Stimulated activated CD4-positive, alpha-beta T cell treated with anti-CD3 and anti-CD28 coated beads, Interleukin-12 subunit alpha, Interleukin-12 subunit beta, amount 100 ng/mL, for 24 hours (primary cell): ENCODE results near the gene MFAP2.
A peak's percentile ranks its signal among the peaks of the same experiment; 100 is the strongest.

ENCODE experiments used
- DNase-seq, 2 experiments: peaks; one replicate each; pipeline ENCODE4 v3.0.0-alpha.2; 2020; ENCODE audit warnings: low read depth in 2 of 2

The MFAP2 gene, protein sequence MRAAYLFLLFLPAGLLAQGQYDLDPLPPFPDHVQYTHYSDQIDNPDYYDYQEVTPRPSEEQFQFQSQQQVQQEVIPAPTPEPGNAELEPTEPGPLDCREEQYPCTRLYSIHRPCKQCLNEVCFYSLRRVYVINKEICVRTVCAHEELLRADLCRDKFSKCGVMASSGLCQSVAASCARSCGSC

DNA sequence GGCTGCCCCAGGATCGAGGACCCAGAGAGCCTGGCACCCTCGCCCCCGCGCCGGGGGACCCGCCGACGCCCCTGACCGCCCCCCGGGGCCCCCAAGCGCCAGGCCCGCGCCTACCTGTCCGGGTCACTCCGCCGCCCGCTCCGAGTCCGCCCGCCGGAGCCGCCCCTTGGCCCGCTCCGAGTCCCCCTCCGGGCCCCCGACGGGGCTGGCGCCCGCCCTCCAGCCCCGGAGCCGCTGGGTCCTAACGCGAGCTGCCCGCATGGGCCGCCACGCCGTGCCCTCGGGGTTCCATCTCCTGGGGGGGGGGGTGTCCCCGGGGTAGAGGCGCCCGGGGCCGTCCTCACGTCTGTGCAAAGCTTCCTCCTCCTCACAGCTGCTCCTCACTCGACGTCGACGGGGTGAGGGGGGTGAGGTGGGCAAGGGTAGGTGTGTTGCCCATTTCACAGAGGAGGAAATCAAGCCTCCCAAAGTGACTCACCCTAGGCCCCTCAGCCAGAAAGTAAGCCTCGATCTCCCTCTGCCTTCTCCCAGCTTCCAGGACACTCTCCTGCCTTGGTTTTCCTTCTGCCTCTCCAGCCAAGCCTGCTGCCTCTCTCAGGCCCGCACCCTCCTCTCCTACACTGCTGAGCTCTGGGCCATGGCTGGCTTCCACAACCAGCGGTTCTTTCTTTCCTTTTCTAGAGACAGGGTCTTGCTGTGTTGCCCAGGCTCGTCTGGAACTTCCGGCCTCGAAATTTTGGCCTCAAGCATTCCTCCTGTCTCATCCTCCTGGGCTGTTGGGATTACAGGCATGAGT lies at the start of gene MFAP2:
TSS of gene MFAP2 (minus strand) at position 148 of the 796 bp plus-strand sequence. CDS start 2,347 bp downstream, outside the sequence.
- no peak for DNase-seq

- no peak for DNase-seq
These were observed 49.8 kb upstream of the MFAP2 start for GRCh38 chr1:17030206-17030605.

DNA sequence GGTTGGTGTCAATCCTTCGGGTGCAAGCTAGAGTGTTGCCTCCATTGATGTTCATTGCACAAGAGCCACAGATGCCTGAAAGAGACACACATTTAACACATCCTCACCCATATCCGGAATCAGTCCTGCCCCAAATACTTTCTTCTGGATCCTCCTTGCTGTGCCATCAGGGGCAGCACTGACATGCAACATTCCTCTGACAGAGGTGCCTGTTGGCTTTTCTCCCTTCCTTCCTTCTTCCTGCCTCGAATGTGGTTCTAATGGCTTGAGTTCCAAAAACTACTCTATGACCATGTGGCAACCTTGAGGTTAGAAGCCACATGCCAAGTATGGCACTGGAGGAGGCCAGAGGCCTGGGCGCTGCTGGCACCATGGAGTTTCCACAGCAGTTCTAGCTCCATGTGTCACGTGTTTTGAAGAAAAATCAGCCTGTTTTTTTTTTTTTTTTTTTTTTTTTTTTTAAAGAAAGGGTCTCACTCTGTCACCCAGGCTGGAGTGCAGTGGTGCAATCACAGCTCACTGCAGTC lies 48.3 kb upstream of the MFAP2 start:
- no peak for DNase-seq

DNA sequence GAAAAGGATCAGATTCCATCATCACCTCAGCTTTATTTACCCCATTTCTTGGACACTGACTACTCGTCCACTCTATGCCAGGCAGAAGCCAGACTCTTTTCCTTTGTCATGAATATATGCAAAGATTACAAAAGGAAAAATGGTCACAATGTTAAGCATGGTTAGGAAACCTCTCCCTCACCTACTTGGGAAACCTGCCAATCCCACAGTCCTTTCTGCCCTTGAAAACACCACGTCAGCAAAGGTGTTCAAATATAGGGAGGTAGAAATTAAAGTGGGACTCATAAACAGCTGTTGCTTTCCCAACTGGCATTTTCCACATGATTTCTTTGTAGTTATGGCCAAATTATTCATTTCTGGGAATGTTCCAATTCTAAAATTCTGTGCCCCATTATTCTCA lies 47.5 kb upstream of the MFAP2 start:
- no peak for DNase-seq

DNA sequence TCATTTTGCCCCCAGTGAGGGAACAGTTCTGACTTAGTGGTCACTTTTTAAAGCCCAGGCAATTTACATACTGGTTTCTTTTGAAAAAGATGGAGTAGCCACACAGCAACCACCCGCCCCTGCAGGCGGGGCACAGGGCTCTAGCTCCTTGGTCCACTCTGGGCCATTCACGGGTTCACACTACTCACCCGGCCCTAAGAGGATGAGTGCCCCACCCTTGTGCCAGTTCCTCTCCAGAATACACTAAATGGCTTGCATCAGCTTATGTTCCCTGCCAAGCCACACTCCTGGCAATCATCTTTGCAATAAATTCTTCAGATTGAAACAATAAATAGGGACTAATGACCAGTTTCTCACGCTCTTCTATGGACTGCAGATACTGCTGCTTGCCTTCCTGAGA lies 47.0 kb upstream of the MFAP2 start:
- no peak for DNase-seq

GRCh38 chr1:17024721-17025120 lies 44.3 kb upstream of the MFAP2 start:
- DNase-seq = no peak

- DNase-seq = no peak
These were observed 43.2 kb upstream of the MFAP2 start for GRCh38 chr1:17023573-17023972.

GRCh38 chr1:17023102-17023501 lies 42.7 kb upstream of the MFAP2 start:
- DNase-seq = no peak

GRCh38 chr1:17021896-17022295 lies 41.5 kb upstream of the MFAP2 start:
- DNase-seq = no peak

DNA sequence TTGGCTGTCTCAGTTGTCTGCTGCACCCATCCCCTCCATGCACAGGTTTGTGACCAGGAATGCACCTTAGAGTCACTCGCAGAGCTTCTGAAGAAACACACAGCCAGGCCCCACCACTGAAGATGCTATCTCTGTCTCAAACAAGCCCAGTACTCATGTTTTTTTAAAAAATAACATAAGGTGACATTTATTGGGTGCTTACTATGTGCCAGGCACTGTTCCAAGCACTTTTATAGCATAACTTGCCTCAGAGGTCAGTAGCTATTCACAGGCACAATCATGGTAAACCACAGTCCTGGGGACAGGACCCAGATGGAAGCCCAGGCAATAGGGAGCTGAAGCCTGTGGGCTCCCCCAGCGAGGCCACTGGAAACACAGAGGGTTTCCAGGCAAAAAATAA lies 40.1 kb upstream of the MFAP2 start:
- DNase-seq = no peak

GRCh38 chr1:17018849-17019248 lies 38.4 kb upstream of the MFAP2 start:
- DNase-seq = no peak

DNA sequence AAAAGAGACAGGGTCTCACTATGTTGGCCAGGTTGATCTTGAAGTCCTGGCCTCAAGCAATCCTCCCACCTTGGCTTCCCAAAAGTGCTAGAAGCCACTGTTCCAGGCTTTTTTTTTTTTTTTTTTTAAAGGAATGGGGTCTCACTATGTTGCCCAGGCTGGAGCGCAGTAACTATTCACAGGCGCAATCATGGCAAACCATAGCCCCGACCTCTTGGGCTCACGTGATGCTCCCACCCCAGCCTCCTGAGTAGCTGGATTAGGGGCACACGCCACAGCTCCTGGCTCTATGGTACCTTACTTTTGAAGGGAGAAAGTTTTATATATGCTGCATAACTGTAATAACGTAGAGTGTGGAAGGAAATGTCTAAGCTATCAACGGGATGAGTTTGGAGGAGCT lies 37.0 kb upstream of the MFAP2 start:
- no peak for DNase-seq

- DNase-seq = no peak
These were observed 35.9 kb upstream of the MFAP2 start for GRCh38 chr1:17016317-17016661.

GRCh38 chr1:17014671-17015567 lies 34.5 kb upstream of the MFAP2 start:
- no peak for DNase-seq

DNA sequence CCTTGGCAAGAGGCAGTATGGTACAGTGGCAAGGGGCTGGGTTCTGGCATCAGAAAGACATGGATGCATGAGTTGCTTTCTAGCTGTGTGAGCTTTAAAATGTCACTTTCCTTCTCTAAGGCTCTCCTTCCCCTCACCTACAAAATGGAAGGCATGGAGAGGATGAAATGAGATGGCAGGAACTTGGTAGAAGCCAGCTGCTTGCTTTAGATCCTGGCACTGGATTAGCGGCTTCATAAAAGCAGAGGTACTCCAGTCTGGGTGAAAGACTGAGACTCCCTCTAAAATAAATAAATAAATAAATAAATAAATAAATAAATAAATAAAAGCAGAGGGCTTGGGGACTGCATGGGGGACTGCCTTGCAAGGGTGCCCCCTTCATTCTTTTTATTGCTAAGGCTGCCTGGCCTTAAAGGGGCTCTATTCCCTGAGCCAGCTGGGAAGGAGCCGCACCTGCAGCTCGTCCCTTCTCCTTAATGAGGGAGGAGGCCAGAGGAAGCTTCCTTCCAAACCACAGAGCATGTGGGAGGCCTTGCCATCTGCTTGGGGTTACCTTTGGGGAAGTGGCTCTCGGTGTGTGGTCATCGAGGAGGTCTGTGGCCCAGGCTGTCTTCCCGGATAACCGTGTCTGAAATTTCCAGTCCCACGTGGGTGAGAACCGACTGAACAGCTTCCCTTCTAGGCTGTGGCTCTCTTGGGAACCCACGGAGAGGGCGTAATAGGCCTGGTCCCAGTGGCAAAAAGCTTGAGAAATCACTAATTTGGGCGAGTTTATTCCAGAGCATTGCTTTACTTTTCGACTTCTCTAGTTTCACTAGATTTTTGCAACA lies 33.3 kb upstream of the MFAP2 start:
- no peak for DNase-seq

DNA sequence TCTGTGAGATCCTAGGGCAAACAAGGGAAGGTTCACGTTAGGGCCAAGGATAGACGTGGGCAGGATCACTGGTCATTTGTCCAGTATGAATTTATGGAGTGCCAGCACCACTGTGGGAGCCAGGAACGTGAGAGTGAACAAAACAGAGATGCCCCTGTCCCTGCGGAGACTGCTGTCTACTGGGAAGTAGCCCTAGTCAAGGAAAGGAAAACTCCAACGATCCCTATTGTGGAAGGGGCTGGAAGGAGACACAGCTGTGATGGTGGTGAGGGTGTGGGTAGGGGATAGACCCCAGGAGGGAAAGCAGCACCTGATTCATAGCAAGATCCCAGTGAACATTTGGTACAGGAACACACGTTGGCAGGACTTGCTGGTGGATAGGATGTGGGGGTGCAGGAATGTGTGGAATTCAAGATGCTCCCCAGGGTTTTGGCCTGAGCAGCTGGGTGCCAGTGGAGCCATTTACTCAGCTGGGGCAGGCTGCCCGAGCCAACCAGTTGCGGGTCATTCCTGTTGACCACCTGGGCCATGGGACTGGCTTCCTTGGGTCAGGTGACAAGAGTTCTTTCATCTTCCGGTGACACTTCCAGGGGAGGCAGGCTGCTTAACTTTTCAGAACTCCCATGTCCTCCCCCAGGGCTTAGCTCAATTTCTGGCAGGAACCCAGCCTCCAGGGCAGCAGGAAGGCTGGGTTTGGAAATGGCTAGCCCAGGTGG lies 32.5 kb upstream of the MFAP2 start:
- no peak for DNase-seq

- peak; percentile 66 to 74 for DNase-seq
These were observed 31.3 kb upstream of the MFAP2 start, which contains the start of gene ATP13A2 for GRCh38 chr1:17011439-17012307. Gene ATP13A2 (minus strand): TSS chr1:17011928. CDS start chr1:17011738, 190 bp downstream.

GRCh38 chr1:17011092-17011438 lies 30.6 kb upstream of the MFAP2 start:
- no peak for DNase-seq

DNA sequence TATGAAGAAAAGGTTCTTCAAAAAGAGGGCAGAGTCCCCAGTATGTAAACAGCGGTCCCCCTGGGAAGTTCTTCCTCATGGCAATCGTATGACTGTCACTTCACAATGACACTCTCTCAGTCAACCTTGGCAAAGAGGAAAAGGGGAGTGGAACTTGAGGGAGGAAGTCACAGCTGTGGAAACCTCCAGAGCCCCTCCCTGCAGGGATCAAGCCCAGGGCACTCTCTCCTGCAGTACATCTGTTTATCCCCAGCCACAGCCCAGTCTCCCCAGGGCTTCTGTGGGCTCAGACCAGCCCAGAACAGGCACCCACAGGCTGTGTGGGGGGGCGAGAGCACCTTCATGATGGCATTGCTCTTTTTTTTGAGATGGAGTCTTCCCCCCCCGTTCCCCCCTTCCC lies 29.3 kb upstream of the MFAP2 start:
- no peak for DNase-seq
